Keratinocyte (primary cell): Measurements from ENCODE around the gene PYGB.

Experiments used
- CTCF ChIP-seq, 3 experiments: IDR thresholded peaks in 1 of 3; conservative IDR thresholded peaks in 1 of 3; optimal IDR thresholded peaks in 1 of 3; 2 replicates in 2 of 3; 3 replicates in 1 of 3; pipeline versions ENCODE3 to v1.5.1; 2011; ENCODE audit warnings: low read length in 3 of 3, mild to moderate bottlenecking in 3 of 3, moderate library complexity in 2 of 3, control low read depth in 1 of 3, inconsistent platforms in 1 of 3; ENCODE audit not compliant: insufficient read depth in 2 of 3; ENCODE audit errors: extremely low read depth in 1 of 3
- EZH2 ChIP-seq: IDR thresholded peaks from one replicate; pipeline ENCODE4 v1.6.1; 2012; ENCODE audit warnings: inconsistent platforms, mild to moderate bottlenecking, low read length, moderate library complexity

- TF ChIP-seq CTCF (optimal IDR thresholded peaks at IDR 0.05 in 1 of 3, IDR thresholded peaks at IDR 0.05 in 1 of 3, conservative IDR thresholded peaks at IDR 0.05 in 1 of 3; ENCODE audit: extremely low read depth in 1 of 3, insufficient read depth in 2 of 3, low read length in 3 of 3) = peak in 2 of 3 experiments; percentile 27 to 63
- no peak for TF ChIP-seq EZH2
Measured at GRCh38 chr20:25223179-25223661, 24.7 kb upstream of the PYGB start.
